ENCODE results near the gene LRG1.
"Not testable (repeated sequence)": the region's sequence is repeated elsewhere in the genome, so short reads cannot be mapped to it uniquely, and the experiment has no call there.

LRG1 gene

GRCh38 chr19:4553092-4553695 is 13.4 kb upstream of the LRG1 start:
- no peak for DNase-seq (ENCODE audit: low read depth in 2 of 3, low spot score in 1 of 3)

GRCh38 chr19:4552525-4552819 is 12.6 kb upstream of the LRG1 start:
- DNase-seq (ENCODE audit: low read depth in 2 of 3, low spot score in 1 of 3) = no peak

GRCh38 chr19:4550479-4551050 is 10.7 kb upstream of the LRG1 start:
- no peak for DNase-seq (ENCODE audit: low read depth in 2 of 3, low spot score in 1 of 3)

GRCh38 chr19:4550018-4550417 is 10.2 kb upstream of the LRG1 start:
- DNase-seq (ENCODE audit: low read depth in 2 of 3, low spot score in 1 of 3) = no peak

GRCh38 chr19:4548238-4548584 is 8.4 kb upstream of the LRG1 start:
- no peak for DNase-seq (ENCODE audit: low read depth in 2 of 3, low spot score in 1 of 3)

GRCh38 chr19:4547303-4548237 is 7.7 kb upstream of the LRG1 start:
- no peak for DNase-seq (ENCODE audit: low read depth in 2 of 3, low spot score in 1 of 3)

- no peak for DNase-seq (ENCODE audit: low read depth in 2 of 3, low spot score in 1 of 3)
Measured at GRCh38 chr19:4543842-4544647, 4.2 kb upstream of the LRG1 start.

GRCh38 chr19:4542896-4543841 is 3.3 kb upstream of the LRG1 start:
- no peak for DNase-seq (ENCODE audit: low read depth in 2 of 3, low spot score in 1 of 3)

- not testable (repeated sequence) for DNase-seq (ENCODE audit: low read depth in 2 of 3, low spot score in 1 of 3)
Measured at GRCh38 chr19:4541806-4542145, 1.9 kb upstream of the LRG1 start.

- DNase-seq (ENCODE audit: low read depth in 2 of 3, low spot score in 1 of 3) = no peak
Measured at GRCh38 chr19:4541114-4541805, 1.4 kb upstream of the LRG1 start.

GRCh38 chr19:4539169-4539692 is 605 bp downstream of the LRG1 start:
- no peak for DNase-seq (ENCODE audit: low read depth in 2 of 3, low spot score in 1 of 3)

GRCh38 chr19:4538601-4538954 is 1.3 kb downstream of the LRG1 start:
- DNase-seq (ENCODE audit: low read depth in 2 of 3, low spot score in 1 of 3) = no peak

- no peak for DNase-seq (ENCODE audit: low read depth in 2 of 3, low spot score in 1 of 3)
Measured at GRCh38 chr19:4537953-4538600, 1.8 kb downstream of the LRG1 start.

GRCh38 chr19:4536798-4537197 is 3.0 kb downstream of the LRG1 start:
- no peak for DNase-seq (ENCODE audit: low read depth in 2 of 3, low spot score in 1 of 3)

GRCh38 chr19:4534836-4535658 is 4.8 kb downstream of the LRG1 start, which contains the start of gene PLIN5:
Gene PLIN5 (minus strand): TSS chr19:4535224. CDS start chr19:4534074, 1,150 bp downstream.
- DNase-seq (ENCODE audit: low read depth in 2 of 3, low spot score in 1 of 3) = peak in 1 of 3 donors; percentile 33

- DNase-seq (ENCODE audit: low read depth in 2 of 3, low spot score in 1 of 3) = no peak
Measured at GRCh38 chr19:4533835-4534424, 5.9 kb downstream of the LRG1 start.

- DNase-seq (ENCODE audit: low read depth in 2 of 3, low spot score in 1 of 3) = no peak
Measured at GRCh38 chr19:4533334-4533733, 6.5 kb downstream of the LRG1 start.

- DNase-seq (ENCODE audit: low read depth in 2 of 3, low spot score in 1 of 3) = no peak
Measured at GRCh38 chr19:4531562-4532165, 8.2 kb downstream of the LRG1 start.
